Adipocyte (in vitro differentiated cells): ENCODE data around the gene ZNF664.

Experiments
- DNase-seq: peaks from one replicate; pipeline ENCODE4 v3.0.0-alpha.2; 2015; ENCODE audit warnings: low read depth
- H3K27me3 ChIP-seq: replicated peaks from 2 replicates; pipeline ENCODE4 v1.7.0; 2013; ENCODE audit warnings: mild to moderate bottlenecking, low read length, moderate library complexity; ENCODE audit not compliant: control insufficient read depth, insufficient read depth
- H3K36me3 ChIP-seq: 2 replicates; pipeline ENCODE4 v1.7.0; 2013; ENCODE audit warnings: low read length, mild to moderate bottlenecking, moderate library complexity; ENCODE audit not compliant: control insufficient read depth, insufficient read depth, severe bottlenecking
- H3K4me1 ChIP-seq: 2 replicates; pipeline ENCODE4 v1.7.0; 2013; ENCODE audit warnings: mild to moderate bottlenecking, low read length, moderate library complexity; ENCODE audit not compliant: control insufficient read depth, insufficient read depth
- H3K4me3 ChIP-seq: 2 replicates; pipeline ENCODE4 v1.7.0; 2013; ENCODE audit warnings: mild to moderate bottlenecking, low read length, moderate library complexity
- H3K9ac ChIP-seq: 2 replicates; pipeline ENCODE4 v1.7.0; 2013; ENCODE audit warnings: mild to moderate bottlenecking, low read length, moderate library complexity
- H3K9me3 ChIP-seq: 2 replicates; pipeline ENCODE4 v1.7.0; 2013; ENCODE audit warnings: mild to moderate bottlenecking, low read length, moderate library complexity; ENCODE audit not compliant: control insufficient read depth

The ZNF664 gene

DNA sequence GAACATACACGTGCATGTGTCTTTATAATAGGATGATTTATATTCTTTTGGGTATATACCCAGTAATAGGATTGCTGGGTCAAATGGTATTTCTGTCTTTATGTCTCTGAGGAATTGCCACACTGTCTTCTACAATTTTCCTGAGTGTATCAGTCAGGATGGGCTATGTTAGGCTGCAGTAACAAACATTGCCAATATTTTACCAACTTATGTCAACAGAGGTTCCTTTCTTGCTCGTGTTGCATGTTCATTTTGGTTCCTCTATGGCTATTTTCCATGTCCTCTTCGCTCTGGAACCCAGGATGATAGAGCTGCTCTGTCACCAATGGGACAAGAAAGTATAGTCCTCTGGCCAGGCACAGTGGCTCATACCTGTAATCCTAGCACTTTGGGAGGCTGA lies 86.7 kb downstream of the ZNF664 start:
- no peak for DNase-seq
- Histone ChIP-seq H3K9ac (no peak overlapping the region), H3K4me3 (no peak overlapping the region), H3K36me3 (no peaks in the 10 kb centered on the region), H3K9me3 (no peaks in the 10 kb centered on the region), H3K27me3 (no peaks in the 10 kb centered on the region), H3K4me1 (no peaks in the 10 kb centered on the region)
